HEK293 (cell line): ENCODE data around the gene WDR7.
A peak's percentile ranks its signal among the peaks of the same experiment; 100 is the strongest.

ENCODE experiments used
- CTCF ChIA-PET: fragments of 350-600 bp; formaldehyde crosslinking; extraction: SDS; loops from one replicate; lab custom pipeline; 2021; ENCODE audit warnings: antibody characterized with exemption; lab: Yijun Ruan, JAX
- POLR2A ChIA-PET: fragments of 300-600 bp; formaldehyde crosslinking; extraction: SDS; loops from one replicate; lab custom pipeline; 2020; ENCODE audit warnings: antibody characterized with exemption, inconsistent platforms; lab: Yijun Ruan, JAX
- H3K27ac ChIP-seq: fragments of 200-500 bp; sonication (Bioruptor generic); 2 replicates; pipeline ENCODE4 v1.5.1; 2014; ENCODE audit warnings: low read depth, low read length, control low read depth, inconsistent platforms; ENCODE audit errors: extremely low read depth
- H3K36me3 ChIP-seq, 2 experiments: fragments of 200-500 bp in 1 of 2; sonication (Bioruptor generic) in 1 of 2; 1 replicate in 1 of 2; 2 replicates in 1 of 2; pipeline ENCODE4 v1.5.1; 2014 to 2017; ENCODE audit warnings: inconsistent platforms in 2 of 2, low read length in 2 of 2; ENCODE audit not compliant: control insufficient read depth in 2 of 2, insufficient read depth in 1 of 2
- H3K4me1 ChIP-seq: fragments of 200-500 bp; sonication (Bioruptor generic); 2 replicates; pipeline ENCODE4 v1.5.1; 2014; ENCODE audit warnings: mild to moderate bottlenecking, low read length, inconsistent platforms; ENCODE audit not compliant: control insufficient read depth, insufficient read depth
- H3K4me3 ChIP-seq: 2 replicates; pipeline ENCODE4 v1.5.1; 2011; ENCODE audit warnings: low read depth, mild to moderate bottlenecking, control low read depth, low read length, moderate library complexity
- H3K9me3 ChIP-seq: fragments of 200-500 bp; sonication (Bioruptor generic); 2 replicates; pipeline ENCODE4 v1.5.1; 2014; ENCODE audit warnings: low read depth, low read length, inconsistent platforms; ENCODE audit not compliant: control insufficient read depth, insufficient read depth
- ATF2 ChIP-seq: fragments of 450-650 bp; formaldehyde crosslinking; IDR thresholded peaks from 2 replicates; pipeline ENCODE4 v1.5.1; 2016; ENCODE audit warnings: missing biosample characterization, missing genetic modification characterization, low read depth
- CTCF ChIP-seq: fragments of 450-650 bp; formaldehyde crosslinking; IDR thresholded peaks from 2 replicates; pipeline ENCODE4 v1.5.1; 2016; ENCODE audit warnings: missing biosample characterization, missing genetic modification characterization
- IKZF3 ChIP-seq: fragments of 450-650 bp; IDR thresholded peaks from 2 replicates; pipeline ENCODE4 v1.5.0; 2018; ENCODE audit warnings: missing biosample characterization, mild to moderate bottlenecking, missing genetic modification characterization, moderate library complexity
- KLF17 ChIP-seq: fragments of 450-650 bp; formaldehyde crosslinking; IDR thresholded peaks from 2 replicates; pipeline ENCODE4 v1.5.1; 2016; ENCODE audit warnings: missing biosample characterization, missing genetic modification characterization
- PATZ1 ChIP-seq: fragments of 450-650 bp; formaldehyde crosslinking; IDR thresholded peaks from 2 replicates; pipeline ENCODE4 v1.5.1; 2016; ENCODE audit warnings: missing biosample characterization, missing genetic modification characterization
- PRDM6 ChIP-seq: fragments of 450-650 bp; formaldehyde crosslinking; IDR thresholded peaks from 2 replicates; pipeline ENCODE4 v1.5.1; 2017; ENCODE audit warnings: missing biosample characterization, missing genetic modification characterization
- ZBTB1 ChIP-seq: fragments of 450-650 bp; formaldehyde crosslinking; IDR thresholded peaks from 2 replicates; pipeline ENCODE4 v1.5.1; 2016; ENCODE audit warnings: missing biosample characterization, missing genetic modification characterization
- ZNF112 ChIP-seq: fragments of 450-650 bp; formaldehyde crosslinking; IDR thresholded peaks from 2 replicates; pipeline ENCODE4 v1.5.0; 2017; ENCODE audit warnings: missing biosample characterization, missing genetic modification characterization
- ZNF114 ChIP-seq: fragments of 450-650 bp; formaldehyde crosslinking; IDR thresholded peaks from 2 replicates; pipeline ENCODE4 v1.5.0; 2017; ENCODE audit warnings: missing biosample characterization, missing genetic modification characterization
- ZNF146 ChIP-seq: fragments of 450-650 bp; formaldehyde crosslinking; IDR thresholded peaks from 2 replicates; pipeline ENCODE4 v1.5.1; 2016; ENCODE audit warnings: missing biosample characterization, missing genetic modification characterization
- ZNF16 ChIP-seq: fragments of 450-650 bp; formaldehyde crosslinking; IDR thresholded peaks from 2 replicates; pipeline ENCODE4 v1.5.1; 2016; ENCODE audit warnings: low read depth, missing biosample characterization, missing genetic modification characterization
- ZNF174 ChIP-seq: fragments of 450-650 bp; formaldehyde crosslinking; IDR thresholded peaks from 2 replicates; pipeline ENCODE4 v1.5.0; 2017; ENCODE audit warnings: missing biosample characterization, mild to moderate bottlenecking, missing genetic modification characterization
- ZNF223 ChIP-seq: fragments of 450-650 bp; formaldehyde crosslinking; IDR thresholded peaks from 2 replicates; pipeline ENCODE4 v1.5.1; 2016; ENCODE audit warnings: missing biosample characterization, missing genetic modification characterization
- ZNF23 ChIP-seq: fragments of 450-650 bp; formaldehyde crosslinking; IDR thresholded peaks from 2 replicates; pipeline ENCODE4 v1.5.1; 2016; ENCODE audit warnings: missing biosample characterization, missing genetic modification characterization, borderline replicate concordance
- ZNF302 ChIP-seq: fragments of 450-650 bp; formaldehyde crosslinking; IDR thresholded peaks from 2 replicates; pipeline ENCODE4 v1.5.1; 2016; ENCODE audit warnings: missing biosample characterization, missing genetic modification characterization, low read depth
- ZNF350 ChIP-seq: fragments of 450-650 bp; formaldehyde crosslinking; IDR thresholded peaks from 2 replicates; pipeline ENCODE4 v1.5.0; 2017; ENCODE audit warnings: missing biosample characterization, mild to moderate bottlenecking, missing genetic modification characterization
- ZNF394 ChIP-seq: fragments of 450-650 bp; formaldehyde crosslinking; IDR thresholded peaks from 2 replicates; pipeline ENCODE4 v1.5.1; 2016; ENCODE audit warnings: missing biosample characterization, missing genetic modification characterization, mild to moderate bottlenecking, moderate library complexity, borderline replicate concordance
- ZNF549 ChIP-seq: fragments of 450-650 bp; IDR thresholded peaks from 2 replicates; pipeline ENCODE4 v1.5.1; 2018; ENCODE audit warnings: missing biosample characterization, missing genetic modification characterization, mild to moderate bottlenecking, inconsistent platforms, moderate library complexity
- ZNF626 ChIP-seq: fragments of 450-650 bp; sonication (Bioruptor Pico); formaldehyde crosslinking; IDR thresholded peaks from 2 replicates; pipeline ENCODE4 v1.5.1; 2018; ENCODE audit warnings: missing biosample characterization, missing genetic modification characterization, inconsistent platforms
- ZNF704 ChIP-seq: fragments of 450-650 bp; formaldehyde crosslinking; IDR thresholded peaks from 2 replicates; pipeline ENCODE4 v1.5.1; 2016; ENCODE audit warnings: missing biosample characterization, missing genetic modification characterization
- ZNF843 ChIP-seq: fragments of 450-650 bp; formaldehyde crosslinking; IDR thresholded peaks from 2 replicates; pipeline ENCODE4 v1.5.1; 2016; ENCODE audit warnings: missing biosample characterization, missing genetic modification characterization
- ZSCAN16 ChIP-seq: fragments of 450-650 bp; formaldehyde crosslinking; IDR thresholded peaks from 2 replicates; pipeline ENCODE4 v1.5.1; 2016; ENCODE audit warnings: missing biosample characterization, missing genetic modification characterization
- ZSCAN30 ChIP-seq: fragments of 450-650 bp; IDR thresholded peaks from 2 replicates; pipeline ENCODE4 v1.5.1; 2018; ENCODE audit warnings: missing biosample characterization, mild to moderate bottlenecking, missing genetic modification characterization, moderate library complexity

Gene WDR7

GRCh38 chr18:56815926-56816325, 164.8 kb downstream of the WDR7 start:
- CTCF ChIA-PET: interaction anchor here (0.6 to 1.4 kb wide), 4 partner anchors 25 to 622 kb away, joined by 3 to 6 read pairs (median 4); no protein-coding TSS in a partner anchor
- no peak overlapping the region for H3K27ac ChIP-seq

GRCh38 chr18:56823986-56824565, 172.9 kb downstream of the WDR7 start:
- ChIA-PET POLR2A (no interaction called here), CTCF (interaction anchor here (0.5 to 1.3 kb wide), 2 partner anchors 35 to 74 kb away, joined by 3 to 4 read pairs; no protein-coding TSS in a partner anchor)
- Histone ChIP-seq H3K27ac (no peak overlapping the region), H3K4me3 (no peak overlapping the region), H3K4me1 (no peaks in the 10 kb centered on the region), H3K36me3 (no peaks in the 10 kb centered on the region; a peak in 1 of 3 replicates), H3K9me3 (no peaks in the 10 kb centered on the region)
- no peak for TF ChIP-seq KLF17 (tag by site-specific recombination)
- TF ChIP-seq ZSCAN16 (tag by site-specific recombination): no peak
- TF ChIP-seq PRDM6 (tag by site-specific recombination): no peak
- TF ChIP-seq ZNF112: no peak
- no peak for TF ChIP-seq ZBTB1 (tag by site-specific recombination)
- no peak for TF ChIP-seq ZNF394 (tag by site-specific recombination)
- no peak for TF ChIP-seq ZSCAN30 (tag by site-specific recombination)
- no peak for TF ChIP-seq ZNF843 (tag by site-specific recombination)
- TF ChIP-seq ZNF146 (tag by site-specific recombination): no peak
- no peak for TF ChIP-seq ZNF350 (tag by site-specific recombination)
- TF ChIP-seq ZNF302: no peak
- TF ChIP-seq IKZF3 (tag by site-specific recombination): no peak
- TF ChIP-seq ZNF626 (tag by site-specific recombination): no peak

More at GRCh38 chr18:56815926-56816325, 164.8 kb downstream of the WDR7 start:
- H3K4me1 ChIP-seq: peaks cover 4% of the 10 kb centered on the region; the same call in 1 of the 2 replicates
- TF ChIP-seq ATF2 (tag by site-specific recombination): peak; percentile 55
- TF ChIP-seq CTCF (tag by site-specific recombination): no peak
- no peaks in the 10 kb centered on the region; a peak in 2 of 3 replicates for H3K36me3 ChIP-seq
- H3K4me3 ChIP-seq: no peak overlapping the region
- POLR2A ChIA-PET: no interaction called here
- no peaks in the 10 kb centered on the region for H3K9me3 ChIP-seq

- Histone ChIP-seq H3K27ac (no peak overlapping the region), H3K4me1 (no peaks in the 10 kb centered on the region), H3K9me3 (no peaks in the 10 kb centered on the region), H3K4me3 (no peak overlapping the region), H3K36me3 (no peaks in the 10 kb centered on the region)
- POLR2A ChIA-PET: no interaction called here
- CTCF ChIA-PET: no interaction called here
- TF ChIP-seq ZNF174 (no peak), ZNF704 (tag by site-specific recombination) (no peak), ZNF23 (tag by site-specific recombination) (no peak), ZNF223 (tag by site-specific recombination) (no peak), ZNF549 (tag by site-specific recombination) (no peak), ZNF114 (tag by site-specific recombination) (no peak), PATZ1 (tag by site-specific recombination) (no peak), ZNF16 (tag by site-specific recombination) (no peak)
Measured at GRCh38 chr18:56825321-56825720, 174.2 kb downstream of the WDR7 start.
